Small intestine (tissue), 7 donors: Measurements from ENCODE around the gene NFIX. TPM values are rescaled to one million over a fixed set of nuclear protein-coding genes. Genes with fewer than 3 reads are reported as not detected.

Source experiments
- DNase-seq, 2 donors: peaks; one replicate each; pipeline versions ENCODE4 v3.0.0 to v3.0.0-alpha.2; 2013
- FAIRE-seq: peaks from 2 replicates; lab custom pipeline; 2012; peaks lifted over from hg19 to GRCh38; lab: Jason Lieb, UNC
- H3K27ac ChIP-seq, 3 donors: one replicate each; pipeline ENCODE4 v1.5.1; 2013; ENCODE audit warnings: low read length in 2 of 3, mild to moderate bottlenecking in 2 of 3, control low read depth in 1 of 3, inconsistent platforms in 1 of 3, low read depth in 1 of 3, moderate library complexity in 1 of 3
- H3K27me3 ChIP-seq, 3 donors: one replicate each; pipeline ENCODE4 v1.6.1; 2013; ENCODE audit warnings: low read length in 3 of 3, inconsistent platforms in 1 of 3; ENCODE audit not compliant: control insufficient read depth in 3 of 3, insufficient read depth in 3 of 3
- H3K36me3 ChIP-seq, 3 donors: one replicate each; pipeline ENCODE4 v1.6.1; 2013; ENCODE audit warnings: low read length in 3 of 3, inconsistent platforms in 1 of 3, low read depth in 1 of 3, mild to moderate bottlenecking in 1 of 3, moderate library complexity in 1 of 3; ENCODE audit not compliant: control insufficient read depth in 3 of 3, insufficient read depth in 2 of 3
- H3K4me1 ChIP-seq, 3 donors: one replicate each; pipeline ENCODE4 v1.6.1; 2013; ENCODE audit warnings: low read length in 2 of 3, inconsistent platforms in 1 of 3, low read depth in 1 of 3, mild to moderate bottlenecking in 1 of 3, moderate library complexity in 1 of 3; ENCODE audit not compliant: control insufficient read depth in 3 of 3, insufficient read depth in 2 of 3
- H3K4me3 ChIP-seq, 3 donors: one replicate each; pipeline ENCODE4 v1.5.1; 2013; ENCODE audit warnings: low read length in 3 of 3, control low read depth in 1 of 3, inconsistent platforms in 1 of 3, low read depth in 1 of 3, mild to moderate bottlenecking in 1 of 3, moderate library complexity in 1 of 3
- H3K9me3 ChIP-seq, 2 donors: one replicate each; pipeline ENCODE4 v1.6.1; 2013; ENCODE audit warnings: low read depth in 1 of 2, low read length in 1 of 2; ENCODE audit not compliant: control insufficient read depth in 2 of 2, insufficient read depth in 1 of 2
- WGBS, 3 donors: extraction: QIAGEN DNeasy Blood & Tissue Kit; methylation state at CpG; one replicate each; pipeline ENCODE4 v1.1.7; 2013; 5-methylcytosine and 5-hydroxymethylcytosine counted together
- polyA plus RNA-seq, 4 donors: library from polyadenylated mRNA; stranded (reverse) in 3 of 4; unstranded in 1 of 4; fragments of 200-250 nt in 3 of 4; fragments of 120-200 nt in 1 of 4; gene quantifications; one replicate each; pipeline versions ENCODE4 v1.2.1 to v1.2.3, GENCODE V29; 2013
- donor health status: healthy with polysubstance abuse.
- donor health status: control.
- donor health status: control.
- donor health status: Bipolar disorder and iron deficiency.
- donor health status: healthy.

The NFIX gene
- polyA plus RNA-seq, 4 donors = 2.9 to 31.4 (median 10.0) TPM

GRCh38 chr19:12997967-12998940 lies 3.0 kb downstream of the NFIX start:
- H3K4me3 ChIP-seq = no peak overlapping the region
- peaks cover 0 to 5% (median 0%) of the 10 kb centered on the region in 3 donors for H3K36me3 ChIP-seq
- WGBS, 3 donors = 80 to 86% (median 83%) methylated on average over 32 of the region's 32 CpGs
- DNase-seq = no peak
- H3K4me1 ChIP-seq = peaks cover 0 to 5% (median 0%) of the 10 kb centered on the region in 3 donors
- peaks cover 0 to 81% (median 0%) of the 10 kb centered on the region in 3 donors for H3K27me3 ChIP-seq
- H3K27ac ChIP-seq = peak overlapping the region in 1 of 3 donors; percentile 25
- no peaks in the 10 kb centered on the region for H3K9me3 ChIP-seq
- FAIRE-seq = no peak

GRCh38 chr19:13001166-13001501 lies 5.9 kb downstream of the NFIX start:
- Histone ChIP-seq H3K4me1 (no peaks in the 10 kb centered on the region), H3K4me3 (no peak overlapping the region), H3K36me3 (peaks cover 0 to 5% (median 0%) of the 10 kb centered on the region in 3 donors), H3K27ac (peak overlapping the region in 1 of 3 donors; percentile 64), H3K27me3 (peaks cover 0 to 82% (median 0%) of the 10 kb centered on the region in 3 donors), H3K9me3 (no peaks in the 10 kb centered on the region)
- 87 to 94% (median 88%) methylated on average over 19 of the region's 19 CpGs for WGBS, 3 donors
- no peak for FAIRE-seq
- no peak for DNase-seq

DNA sequence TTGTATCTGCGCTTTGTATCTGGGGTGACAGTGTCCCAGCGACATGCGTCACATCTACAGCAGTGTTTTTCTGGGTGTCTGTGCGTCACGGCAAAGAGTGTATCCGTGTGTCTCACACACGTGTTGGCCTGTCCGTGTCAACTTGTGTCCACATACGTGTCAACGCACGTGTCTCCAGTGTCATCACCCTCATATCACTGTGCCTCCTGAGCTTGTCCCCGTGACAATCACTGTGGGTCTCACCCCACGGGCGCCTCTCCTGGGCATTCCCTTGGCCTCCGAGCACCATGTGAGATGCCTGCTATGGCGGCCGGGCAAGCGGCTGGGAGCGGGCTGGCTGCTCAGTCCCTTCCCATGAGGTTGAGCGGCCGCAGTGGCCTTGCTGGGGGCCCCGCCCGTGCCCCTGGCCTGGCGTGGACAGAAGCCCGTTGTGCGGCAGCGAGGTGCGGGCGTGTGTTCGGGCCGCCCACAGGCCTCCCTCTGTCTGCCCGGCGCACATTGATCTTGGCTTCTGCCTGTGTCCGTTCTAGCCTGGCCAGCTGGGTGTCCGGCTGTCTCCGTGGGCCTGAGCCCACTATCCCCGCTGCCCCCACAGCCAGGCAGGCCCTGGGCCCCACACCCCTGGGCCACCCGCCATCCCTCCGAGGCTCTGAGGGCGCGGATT lies 6.4 kb downstream of the NFIX start:
- Histone ChIP-seq H3K36me3 (peaks cover 0 to 5% (median 0%) of the 10 kb centered on the region in 3 donors), H3K4me3 (no peak overlapping the region), H3K9me3 (no peaks in the 10 kb centered on the region), H3K27ac (peak overlapping the region in 1 of 3 donors; percentile 70), H3K27me3 (peaks cover 0 to 83% (median 0%) of the 10 kb centered on the region in 3 donors), H3K4me1 (no peaks in the 10 kb centered on the region)
- DNase-seq (no peak), FAIRE-seq (no peak)
- 67 to 88% (median 85%) methylated on average over 33 to 41 of the region's 41 CpGs for WGBS, 3 donors

- H3K27ac ChIP-seq = peak overlapping the region in 2 of 3 donors; percentile 45 to 70
- H3K4me3 ChIP-seq = no peak overlapping the region
- H3K4me1 ChIP-seq = peaks cover 0 to 2% (median 0%) of the 10 kb centered on the region in 3 donors
- 63 to 82% (median 80%) methylated on average over 18 to 29 of the region's 29 CpGs for WGBS, 3 donors
- FAIRE-seq (no peak), DNase-seq (no peak)
- peaks cover 0 to 5% (median 0%) of the 10 kb centered on the region in 3 donors for H3K36me3 ChIP-seq
- H3K9me3 ChIP-seq = no peaks in the 10 kb centered on the region
- peaks cover 0 to 83% (median 0%) of the 10 kb centered on the region in 3 donors for H3K27me3 ChIP-seq
Measured at GRCh38 chr19:13002166-13002898, 7.1 kb downstream of the NFIX start.

DNA sequence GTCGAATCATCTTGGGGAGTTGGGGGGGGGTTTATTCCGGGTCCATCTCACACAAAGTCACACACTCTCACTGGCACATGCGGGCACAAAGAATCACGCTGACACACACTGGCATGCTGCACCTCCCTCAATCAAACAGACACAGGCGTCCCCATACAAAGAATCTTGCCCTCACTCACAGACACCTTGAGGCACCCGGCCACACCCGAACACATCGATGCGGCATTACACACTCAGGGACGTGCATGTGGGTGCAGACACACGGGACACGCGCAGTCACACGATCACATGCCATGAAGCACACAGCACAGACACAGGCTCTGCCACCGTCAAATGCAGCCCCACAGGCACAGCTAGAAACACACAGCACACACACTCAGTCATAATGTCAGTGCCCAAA lies 7.8 kb downstream of the NFIX start:
- DNase-seq = no peak

DNA sequence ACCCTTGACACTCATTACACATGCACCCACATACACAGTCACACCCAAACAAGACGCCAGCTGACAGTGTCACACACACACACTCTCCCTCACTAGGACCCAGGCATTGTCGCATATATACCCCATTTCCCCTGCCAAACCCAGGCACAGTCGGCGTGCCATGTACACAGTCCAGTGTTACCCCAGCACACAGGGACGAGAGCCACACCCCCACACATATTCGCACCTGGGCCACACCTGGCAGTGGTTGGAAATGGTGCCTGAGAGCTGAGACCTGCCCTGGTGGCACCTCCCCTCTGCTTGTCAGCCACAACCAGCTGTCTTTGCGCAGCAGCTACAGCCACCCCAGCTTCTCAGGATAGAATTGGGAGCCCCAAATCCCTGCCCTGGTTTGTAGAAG lies 9.0 kb downstream of the NFIX start:
- DNase-seq (peak in 1 of 2 donors; percentile 74), FAIRE-seq (no peak)
- Histone ChIP-seq H3K9me3 (no peaks in the 10 kb centered on the region), H3K36me3 (peaks cover 0 to 8% (median 0%) of the 10 kb centered on the region in 3 donors), H3K4me1 (peaks cover 0 to 3% (median 0%) of the 10 kb centered on the region in 3 donors), H3K27me3 (peaks cover 0 to 83% (median 3%) of the 10 kb centered on the region in 3 donors), H3K4me3 (no peak overlapping the region), H3K27ac (no peak overlapping the region)
- 14 to 62% (median 32%) methylated on average over 7 of the region's 7 CpGs for WGBS, 3 donors

More for the DNA sequence above, 7.8 kb downstream of the NFIX start:
- no peak for FAIRE-seq
- 75 to 87% (median 84%) methylated on average over 15 of the region's 15 CpGs for WGBS, 3 donors
- Histone ChIP-seq H3K27ac (peak overlapping the region in 1 of 3 donors; percentile 3), H3K4me3 (no peak overlapping the region), H3K9me3 (no peaks in the 10 kb centered on the region), H3K4me1 (peaks cover 0 to 3% (median 0%) of the 10 kb centered on the region in 3 donors), H3K27me3 (peaks cover 0 to 81% (median 0%) of the 10 kb centered on the region in 3 donors), H3K36me3 (peaks cover 0 to 5% (median 0%) of the 10 kb centered on the region in 3 donors)

GRCh38 chr19:13005253-13005652 lies 10.0 kb downstream of the NFIX start:
- Histone ChIP-seq H3K4me3 (no peak overlapping the region), H3K36me3 (peaks cover 0 to 3% (median 0%) of the 10 kb centered on the region in 3 donors), H3K27me3 (peaks cover 0 to 84% (median 10%) of the 10 kb centered on the region in 3 donors), H3K27ac (peak overlapping the region in 1 of 3 donors; percentile 11), H3K9me3 (no peaks in the 10 kb centered on the region), H3K4me1 (peaks cover 0 to 3% (median 0%) of the 10 kb centered on the region in 3 donors)
- DNase-seq = no peak
- FAIRE-seq = no peak
- WGBS, 3 donors = 85 to 87% (median 86%) methylated on average over 4 of the region's 4 CpGs
